ENCODE data around the gene SFSWAP.
A peak's percentile ranks its signal among the peaks of the same experiment; 100 is the strongest.
"Not testable (repeated sequence)": the region's sequence is repeated elsewhere in the genome, so short reads cannot be mapped to it uniquely, and the experiment has no call there.

Gene SFSWAP

DNA sequence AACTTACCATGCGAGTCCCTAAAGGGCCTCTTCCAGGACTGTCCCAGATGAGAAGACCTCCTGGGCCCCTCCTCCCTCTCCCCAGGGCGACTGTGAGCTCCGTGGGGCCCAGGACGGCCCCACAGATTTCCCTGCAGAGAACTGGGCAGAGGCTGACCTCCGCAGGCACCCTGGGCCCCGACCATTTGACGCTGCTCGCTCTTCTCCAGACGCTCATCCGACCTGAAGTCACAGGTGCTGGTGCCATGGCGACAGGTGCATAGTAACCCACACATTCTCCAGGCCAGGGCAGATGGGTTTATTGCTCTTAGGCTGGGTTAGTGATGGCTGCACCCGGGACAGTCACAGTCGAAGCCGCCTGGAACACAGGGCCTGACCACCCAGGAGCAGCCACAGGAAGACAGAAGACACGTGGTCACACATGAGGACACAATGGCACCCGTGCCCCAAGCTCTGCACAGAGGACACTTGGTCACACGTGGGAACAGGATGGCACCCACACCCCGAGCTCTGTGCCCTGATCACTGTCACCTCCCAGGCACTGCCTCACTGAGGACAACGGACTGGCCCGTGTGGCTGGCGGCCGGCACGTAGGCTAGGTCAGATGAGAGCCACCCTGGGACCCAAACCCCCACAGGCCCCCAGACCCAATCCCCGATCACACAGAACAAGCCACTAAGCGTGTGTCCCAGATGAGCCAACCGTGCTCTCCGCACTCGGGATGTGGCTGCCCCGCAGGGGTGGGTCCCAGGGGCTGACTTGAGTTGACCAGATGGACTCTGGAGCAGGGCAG, 32.3 kb upstream of the SFSWAP start:
- DNase-seq = peak in 1 of 10 donors; percentile 67
- intact Hi-C loops (cut with DNase I) = not testable (repeated sequence)

DNA sequence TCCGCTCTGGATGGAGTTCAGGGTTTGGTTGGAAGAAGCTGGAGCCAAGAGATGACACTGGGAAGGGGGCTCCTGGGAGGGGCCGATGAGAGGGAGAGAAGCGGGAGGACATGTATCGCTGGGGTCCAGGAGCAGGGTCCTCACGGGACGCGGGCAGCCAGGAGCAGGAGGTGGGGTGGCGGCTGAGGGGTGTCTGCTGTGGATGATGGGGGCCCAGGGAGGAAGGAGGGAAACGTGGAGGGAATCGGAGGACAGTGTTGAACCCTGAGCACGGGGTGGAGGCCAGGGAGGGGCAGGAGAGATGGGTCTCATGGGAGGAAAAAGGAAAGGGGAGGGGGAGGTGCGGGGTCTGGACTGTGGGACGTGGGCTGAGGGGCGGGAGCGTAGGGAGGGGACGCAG, 31.7 kb upstream of the SFSWAP start:
- peak in 1 of 10 donors; percentile 52 for DNase-seq
- intact Hi-C loops (cut with DNase I) = not testable (repeated sequence)

DNA sequence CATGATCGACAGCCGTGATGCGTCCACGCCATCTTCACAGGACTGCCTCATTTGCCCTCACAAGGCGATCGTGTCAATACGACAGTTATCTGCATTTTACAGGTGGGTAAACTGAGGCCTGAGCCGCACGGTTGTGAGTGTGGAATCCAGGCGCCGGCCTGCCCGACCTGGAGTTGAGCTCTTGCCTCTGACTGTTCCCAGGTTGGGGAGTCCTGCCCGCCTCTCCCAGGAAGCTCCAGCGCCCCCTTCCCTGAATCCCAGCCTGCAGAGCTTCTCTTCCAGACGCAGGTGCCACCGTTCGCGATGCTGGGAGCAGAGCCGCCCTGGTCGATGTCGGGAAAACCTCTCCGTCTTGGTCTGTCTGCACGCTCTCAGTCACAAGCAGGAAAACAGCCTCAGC, 31.1 kb upstream of the SFSWAP start:
- DNase-seq = not testable (repeated sequence)

DNA sequence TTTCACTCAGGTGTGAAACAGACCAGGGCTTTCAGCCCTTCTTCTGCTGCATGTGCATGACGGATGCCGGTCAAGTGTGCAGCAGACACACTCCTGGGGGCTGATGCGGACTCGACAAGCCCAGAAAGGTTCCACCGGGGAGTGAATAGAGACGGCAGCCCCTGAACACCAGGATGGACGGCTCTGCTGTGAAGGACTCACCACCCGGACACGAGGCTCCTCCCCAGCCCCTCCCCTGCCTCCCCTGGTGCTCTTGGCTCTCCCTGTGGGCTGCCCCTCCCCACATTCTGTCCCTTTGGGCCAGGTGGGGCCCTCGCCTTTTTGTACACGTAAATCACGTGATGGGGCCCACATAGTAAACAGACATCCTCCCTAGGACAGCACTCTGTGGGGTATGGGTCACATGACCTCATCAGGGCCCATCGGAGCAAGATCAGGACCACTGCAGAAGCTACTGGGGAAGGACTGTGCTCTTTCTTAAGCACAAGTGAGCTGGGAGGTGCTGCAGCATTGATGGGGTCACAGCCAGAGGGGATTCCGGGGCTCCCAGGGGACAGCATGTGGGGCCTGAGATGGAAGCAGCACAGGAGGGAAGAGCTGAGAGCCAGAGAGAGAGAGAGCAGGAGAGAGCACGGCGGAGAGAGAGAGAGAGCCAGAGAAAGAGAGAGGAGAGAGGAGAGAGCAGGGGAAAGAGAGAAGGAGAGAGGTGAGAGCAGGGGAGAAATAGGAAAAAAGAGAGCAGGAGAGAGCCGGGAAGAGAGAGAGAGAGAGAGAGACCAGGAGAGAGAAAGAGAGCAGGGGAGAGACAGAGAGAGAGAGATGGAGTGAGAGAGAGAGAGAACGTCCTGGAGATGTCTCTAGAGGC, 30.3 kb upstream of the SFSWAP start:
- intact Hi-C loops (cut with DNase I); DNase-seq: not testable (repeated sequence)

More for the DNA sequence above, 31.1 kb upstream of the SFSWAP start:
- intact Hi-C loops (cut with DNase I) = not testable (repeated sequence)

DNA sequence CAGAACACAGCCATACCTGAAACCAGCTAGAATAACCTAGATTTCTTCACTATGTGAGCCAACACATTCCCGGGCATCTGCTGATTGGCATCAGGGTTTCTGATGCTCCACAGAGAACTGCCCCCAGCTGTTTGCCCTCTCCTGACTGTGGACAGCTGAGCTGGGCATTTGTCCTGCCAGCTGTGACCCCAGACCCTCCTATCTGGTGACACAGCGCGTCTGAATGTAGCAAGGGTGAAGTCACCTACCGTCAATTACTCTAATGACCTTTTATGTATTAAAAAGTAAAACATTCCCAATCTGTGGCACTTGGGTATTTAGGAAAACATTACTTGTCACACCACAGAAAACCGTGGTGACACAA, 29.7 kb upstream of the SFSWAP start:
- no peak for DNase-seq

DNA sequence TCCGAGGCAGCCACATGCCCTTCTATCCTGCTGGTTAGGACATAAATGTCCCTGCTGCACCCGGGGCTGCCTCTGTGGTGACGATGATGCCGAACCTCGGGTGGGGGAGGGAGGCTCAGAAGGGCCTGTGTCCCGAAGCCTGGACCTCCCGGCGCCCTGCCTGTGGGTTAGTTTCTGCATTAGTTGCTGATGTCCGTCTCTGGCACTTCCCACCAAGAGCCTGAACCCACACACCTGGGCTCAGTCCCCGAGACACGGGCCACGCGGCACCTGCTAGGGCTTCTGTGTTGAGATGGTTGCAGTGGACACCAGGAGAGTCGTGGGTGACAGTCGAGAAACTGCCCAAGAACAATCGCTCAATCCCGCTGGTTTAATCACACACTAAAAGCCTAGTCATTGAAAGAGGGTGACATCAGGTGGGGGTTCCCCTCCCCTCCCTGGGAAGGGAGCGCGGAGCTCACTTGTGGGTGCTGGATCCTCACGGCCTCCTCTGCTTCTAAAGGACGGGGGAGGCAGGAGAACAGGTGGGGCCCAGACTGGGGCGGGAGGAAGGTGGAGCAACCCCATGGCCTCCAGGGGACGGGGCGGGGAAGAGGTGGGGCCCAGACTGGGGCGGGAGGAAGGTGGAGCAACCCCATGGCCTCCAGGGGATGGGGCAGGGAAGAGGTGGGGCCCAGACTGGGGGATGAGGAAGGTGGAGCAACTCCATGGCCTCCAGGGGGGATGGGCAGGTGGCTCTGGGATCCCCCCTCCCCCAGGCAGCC, 29.0 kb upstream of the SFSWAP start:
- intact Hi-C loops (cut with DNase I) = not testable (repeated sequence)
- DNase-seq = peak in 1 of 10 donors; percentile 59

More for the DNA sequence above, 29.7 kb upstream of the SFSWAP start:
- intact Hi-C loops (cut with DNase I) = no loop called here

DNA sequence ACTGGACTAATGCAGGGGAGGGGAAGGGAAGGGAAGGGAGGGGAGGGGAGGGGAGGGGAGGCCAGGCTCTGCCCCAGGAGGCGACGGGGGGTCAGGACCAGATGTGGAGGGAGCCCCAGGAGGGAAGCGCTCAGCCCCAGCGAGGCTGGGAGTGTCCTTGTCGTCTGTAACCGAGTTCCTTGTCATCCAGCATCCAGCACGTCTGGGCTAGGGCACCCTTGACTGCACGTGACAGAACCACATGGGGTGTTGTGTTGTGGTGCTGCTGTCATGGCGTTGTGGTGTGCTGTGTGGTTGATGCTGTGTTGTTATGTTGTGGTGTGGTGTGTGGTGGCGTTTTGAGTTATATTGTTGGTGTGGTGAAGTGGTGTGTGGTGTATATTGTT, 28.4 kb upstream of the SFSWAP start:
- intact Hi-C loops (cut with DNase I) = no loop called here
- DNase-seq = no peak

DNA sequence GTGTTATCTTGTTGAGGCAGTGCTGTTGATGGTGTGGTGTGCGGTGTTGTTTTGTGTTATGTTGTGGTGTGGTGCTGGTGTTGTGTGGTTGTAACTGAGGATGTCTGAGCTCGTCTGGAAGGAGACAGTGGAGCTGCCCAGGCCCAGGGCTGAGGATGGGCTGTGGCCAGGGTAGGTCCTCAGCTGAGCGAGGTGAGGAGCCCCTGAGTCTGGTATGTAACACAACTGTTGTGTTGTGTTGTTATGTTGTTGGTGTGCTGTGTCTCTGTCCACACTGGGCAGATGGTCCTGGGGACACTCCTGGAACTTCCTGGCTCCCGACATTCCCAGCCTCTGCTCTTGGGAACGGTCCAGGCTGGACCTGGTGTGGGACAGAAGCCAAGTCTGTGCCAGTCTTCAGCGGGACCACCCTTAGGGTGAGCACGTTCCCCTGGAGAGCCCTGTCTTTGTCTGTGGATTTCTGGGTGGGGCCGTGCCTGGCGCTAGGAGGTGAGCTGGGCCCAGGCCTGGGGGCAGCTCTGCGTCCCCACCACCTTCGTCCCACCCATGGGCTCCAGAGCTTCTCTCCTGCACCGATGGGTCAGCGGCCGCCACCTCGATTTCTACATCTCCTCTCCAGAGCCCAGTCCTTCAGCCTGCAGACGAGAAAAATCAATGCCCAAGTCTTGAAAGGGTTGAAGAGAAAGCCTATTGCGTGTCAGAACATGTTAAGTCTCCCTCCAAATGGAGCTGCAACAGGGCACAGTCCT, 27.4 kb upstream of the SFSWAP start:
- intact Hi-C loops (cut with DNase I) = no loop called here
- DNase-seq = peak in 1 of 10 donors; percentile 53

DNA sequence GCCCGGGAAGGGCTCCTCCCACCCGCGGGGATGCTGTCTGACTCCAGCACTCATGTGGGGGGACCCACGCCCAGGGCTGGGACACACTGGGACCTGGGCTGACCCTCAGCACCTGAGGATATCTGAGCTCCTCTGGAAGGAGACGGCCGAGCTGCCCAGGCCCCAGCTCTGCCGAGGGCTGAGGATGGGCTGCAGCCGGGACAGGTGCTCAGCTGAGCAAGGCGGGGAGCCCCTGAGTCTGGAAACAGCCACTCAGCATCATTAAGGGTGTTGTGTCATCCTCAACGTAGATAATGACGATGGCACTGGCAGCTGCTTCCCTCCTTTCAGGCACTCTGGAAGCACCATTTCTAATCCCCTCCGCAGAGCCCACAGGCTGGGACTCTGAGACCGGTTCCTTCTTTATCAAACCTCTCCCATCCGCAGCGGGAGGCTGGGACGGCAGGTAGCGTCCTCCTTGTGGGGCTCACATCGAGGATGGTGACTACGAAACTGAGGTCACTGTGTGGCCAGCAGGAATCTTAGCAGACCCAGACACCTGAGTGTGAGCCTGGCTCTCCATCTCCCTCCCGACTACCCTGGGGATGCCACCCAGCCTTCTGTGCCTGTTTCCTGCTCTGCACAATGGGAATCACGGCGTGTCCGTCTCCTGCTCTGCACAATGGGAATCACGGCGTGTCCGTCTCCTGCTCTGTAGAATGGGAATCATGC, 26.7 kb upstream of the SFSWAP start:
- intact Hi-C loops (cut with DNase I) = no loop called here
- DNase-seq = peak in 1 of 10 donors; percentile 52

DNA sequence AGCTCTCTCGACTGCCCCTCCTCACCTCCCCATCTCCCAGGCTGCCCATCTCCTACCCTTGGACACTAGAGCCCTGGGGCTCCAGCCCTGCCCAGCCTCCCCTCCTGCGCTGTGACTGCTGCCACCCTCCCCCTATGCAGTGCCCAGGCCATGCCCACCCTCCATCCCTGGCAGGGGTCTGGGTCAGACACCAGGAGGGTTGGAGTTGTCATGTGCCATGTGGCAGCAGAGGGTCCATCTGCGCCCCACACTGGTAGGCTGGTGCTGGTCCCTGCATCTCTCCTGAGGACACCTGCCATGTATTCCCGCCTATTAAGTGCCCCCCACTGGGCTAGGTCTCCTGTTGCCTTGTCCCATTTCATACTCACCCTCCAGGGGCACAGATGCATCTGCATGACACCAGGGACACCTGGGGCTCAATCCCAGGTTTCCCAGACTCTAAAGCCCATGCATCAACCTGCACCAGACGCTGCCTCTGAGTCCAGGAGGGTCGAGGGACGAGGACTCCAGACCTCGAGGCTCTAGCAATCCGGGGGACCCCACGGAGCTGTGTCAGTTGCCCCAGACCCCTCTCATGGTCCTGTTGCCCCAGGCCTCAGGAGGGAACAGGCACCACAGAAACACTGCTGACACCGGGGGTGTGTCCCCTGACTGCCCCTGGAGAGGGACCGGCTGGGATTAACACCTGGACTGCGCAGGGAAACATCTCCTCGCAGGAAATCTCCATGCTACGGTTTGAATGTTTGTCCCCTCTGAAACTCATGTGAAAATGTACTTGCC, 23.4 kb upstream of the SFSWAP start:
- peak in 1 of 10 donors; percentile 69 for DNase-seq
- intact Hi-C loops (cut with DNase I) = no loop called here

DNA sequence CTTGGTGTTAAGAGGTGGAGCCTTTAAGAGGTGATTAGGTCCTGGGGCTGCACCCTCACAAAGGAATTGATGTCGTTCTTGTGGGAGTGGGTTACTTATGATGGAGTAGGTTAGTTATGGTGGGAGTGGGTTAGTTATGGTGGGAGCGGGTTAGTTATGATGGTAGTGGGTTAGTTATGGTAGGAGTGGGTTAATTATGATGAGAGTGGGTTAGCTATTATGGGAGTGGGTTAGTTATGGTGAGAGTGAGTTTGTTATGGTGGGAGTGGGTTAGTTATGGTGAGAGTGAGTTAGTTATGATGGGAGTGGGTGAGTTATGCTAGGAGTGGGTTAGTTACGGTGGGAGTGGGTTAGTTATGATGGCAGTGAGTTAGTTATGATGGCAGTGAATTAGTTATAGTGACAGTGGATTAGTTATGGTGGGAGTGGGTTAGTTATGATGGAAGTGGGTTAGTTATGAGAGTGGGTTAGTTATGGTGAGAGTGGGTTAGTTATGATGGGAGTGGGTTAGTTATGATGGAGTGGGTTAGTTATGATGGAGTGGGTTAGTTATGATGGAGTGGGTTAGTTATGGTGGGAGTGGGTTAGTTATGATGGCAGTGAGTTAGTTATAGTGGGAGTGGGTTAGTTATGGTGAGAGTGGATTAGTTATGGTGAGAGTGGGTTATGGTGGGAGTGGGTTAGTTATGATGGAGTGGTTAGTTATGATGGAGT, 22.6 kb upstream of the SFSWAP start:
- intact Hi-C loops (cut with DNase I) = no loop called here
- no peak for DNase-seq

DNA sequence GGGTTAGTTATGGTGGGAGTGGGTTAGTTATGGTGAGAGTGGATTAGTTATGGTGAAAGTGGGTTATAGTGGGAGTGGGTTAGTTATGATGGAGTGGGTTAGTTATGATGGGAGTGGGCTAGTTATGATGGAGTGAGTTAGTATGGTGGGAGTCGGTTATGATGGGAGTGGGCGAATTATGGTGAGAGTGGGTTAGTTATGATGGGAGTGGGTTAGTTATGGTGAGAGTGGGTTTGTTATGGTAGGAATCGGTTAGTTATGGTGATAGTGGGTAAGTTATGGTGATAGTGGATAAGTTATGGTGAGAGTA, 22.1 kb upstream of the SFSWAP start:
- DNase-seq = no peak
- intact Hi-C loops (cut with DNase I) = no loop called here

DNA sequence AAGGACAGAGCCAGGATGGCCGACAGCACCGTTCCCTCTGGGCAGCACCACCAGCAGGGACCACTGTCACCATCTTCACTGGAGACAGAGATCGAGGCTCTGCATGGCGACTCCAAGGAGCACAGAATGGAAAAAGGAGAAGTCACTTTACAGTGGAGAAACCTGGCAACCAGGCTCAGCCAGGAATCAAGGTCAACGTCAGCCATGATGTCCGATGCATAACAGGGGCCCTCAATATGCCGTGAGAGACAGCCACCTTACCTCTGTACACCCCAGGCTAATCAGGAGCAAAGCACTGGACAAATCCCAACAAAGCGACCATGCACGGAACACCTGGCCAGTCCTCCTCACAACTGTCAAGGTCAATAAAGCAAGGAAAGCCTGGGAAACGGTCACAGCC, 20.6 kb upstream of the SFSWAP start:
- DNase-seq = peak in 1 of 10 donors; percentile 44
- intact Hi-C loops (cut with DNase I) = no loop called here

DNA sequence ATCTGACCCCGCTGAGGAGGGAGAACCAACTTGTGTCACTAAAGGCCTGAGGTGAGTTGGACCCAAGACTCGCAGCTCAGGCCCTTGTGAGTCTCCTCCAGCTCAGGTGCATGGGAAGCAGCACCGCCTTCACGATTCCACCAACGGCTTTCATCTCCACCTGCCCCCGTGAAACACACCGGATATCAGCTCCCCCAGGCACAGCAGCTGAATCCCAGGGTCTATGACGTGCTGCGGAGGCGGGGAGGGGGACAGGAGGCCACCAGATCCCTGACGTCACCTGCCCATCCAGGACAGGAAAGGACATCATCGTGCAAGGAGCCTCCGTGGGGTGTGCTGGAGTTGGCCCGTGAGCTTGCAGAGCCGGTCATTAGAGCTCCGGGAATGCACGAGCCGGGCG, 18.5 kb upstream of the SFSWAP start:
- peak in 1 of 10 donors; percentile 73 for DNase-seq
- intact Hi-C loops (cut with DNase I) = no loop called here

DNA sequence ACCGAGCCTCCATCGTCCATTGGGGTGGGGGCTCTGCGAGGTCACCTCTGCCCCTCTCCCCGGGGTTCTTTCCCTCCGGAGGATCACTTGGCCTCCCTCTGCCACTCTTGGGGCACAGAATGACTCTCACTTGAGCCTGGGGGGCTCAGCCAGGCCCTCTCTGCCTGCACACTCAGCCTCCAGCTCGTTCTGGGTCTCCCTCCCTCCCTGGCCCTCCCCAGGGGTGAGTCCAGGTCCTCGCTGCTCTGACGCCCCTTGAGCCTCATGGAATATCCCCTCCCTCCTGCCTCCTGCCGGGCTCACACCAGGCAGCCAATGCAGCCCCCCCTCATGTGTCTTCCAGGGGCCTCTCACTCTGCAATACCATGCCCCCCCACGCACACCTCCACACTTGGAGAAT, 17.7 kb upstream of the SFSWAP start:
- intact Hi-C loops (cut with DNase I) = no loop called here
- DNase-seq = no peak

DNA sequence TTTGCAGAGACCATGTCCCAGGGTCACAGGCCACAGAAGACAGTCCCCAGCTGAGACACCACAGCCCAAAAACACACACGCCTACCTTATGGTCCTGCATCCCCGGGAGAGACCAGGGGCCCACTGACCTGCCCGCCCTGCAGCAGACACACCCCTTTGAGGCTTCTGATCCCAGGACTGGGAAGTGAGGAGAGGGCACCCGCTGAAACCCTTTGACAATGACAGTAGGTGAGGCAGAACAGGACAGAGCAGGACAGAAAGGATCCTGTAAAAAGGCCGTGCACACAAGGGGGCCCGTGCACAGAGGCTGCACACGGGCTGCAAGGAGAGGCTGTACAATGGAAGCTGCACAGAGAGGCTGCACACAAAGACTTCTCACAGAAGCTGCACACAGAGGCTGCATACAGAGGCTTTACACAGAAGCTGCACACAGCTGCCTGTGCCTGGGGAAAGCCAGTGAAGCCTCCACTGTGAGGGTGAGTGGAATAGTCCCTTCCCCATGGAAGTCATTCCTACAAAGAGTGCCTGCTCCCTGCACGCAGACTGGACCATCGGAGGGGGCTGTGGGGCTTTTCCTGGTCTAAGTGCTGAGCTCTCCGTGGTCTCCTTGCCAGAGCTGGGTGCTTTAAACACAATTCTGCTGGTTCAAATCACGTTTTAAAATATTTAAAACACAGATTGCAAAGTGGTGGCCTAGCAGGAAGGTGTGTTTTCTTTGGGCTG, 16.6 kb upstream of the SFSWAP start:
- DNase-seq = no peak
- intact Hi-C loops (cut with DNase I) = no loop called here

DNA sequence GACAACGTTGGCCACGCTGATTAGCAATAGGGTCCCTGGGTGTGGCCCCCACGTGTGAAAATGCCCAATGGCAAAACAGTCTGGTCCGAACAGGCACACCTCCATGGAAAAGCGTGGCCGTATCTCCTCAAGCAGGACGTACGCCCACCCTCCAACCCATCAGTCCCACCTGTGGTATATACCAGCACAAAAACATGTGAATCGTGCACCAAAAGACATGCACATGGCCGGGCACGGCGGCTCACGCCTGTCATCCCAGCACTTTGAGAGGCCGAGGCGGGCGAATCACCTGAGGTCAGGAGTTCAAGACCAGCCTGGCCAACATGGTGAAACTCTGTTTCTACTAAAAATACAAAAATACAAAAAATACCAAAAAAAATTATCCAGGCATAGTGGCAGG, 14.9 kb upstream of the SFSWAP start:
- DNase-seq = no peak
- intact Hi-C loops (cut with DNase I) = no loop called here

DNA sequence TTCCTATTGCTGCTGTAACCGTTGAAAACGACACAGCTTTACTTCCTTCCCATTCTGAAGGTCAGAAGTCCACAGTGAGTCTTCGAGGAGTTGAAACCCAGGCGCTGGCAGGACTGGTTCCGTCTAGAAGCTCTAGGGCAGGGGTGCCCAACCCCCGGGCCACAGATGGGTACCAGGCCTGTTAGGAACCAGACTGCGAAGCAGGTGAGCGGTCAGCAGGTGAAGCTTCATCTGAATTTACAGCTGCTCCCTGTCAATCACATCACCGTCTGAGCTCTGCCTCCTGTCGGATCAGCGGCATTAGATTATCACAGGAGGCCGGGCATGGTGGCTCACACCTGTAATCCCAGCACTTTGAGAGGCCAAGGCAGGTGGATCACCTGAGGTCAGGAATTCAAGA, 12.6 kb upstream of the SFSWAP start:
- DNase-seq = no peak
- intact Hi-C loops (cut with DNase I) = no loop called here
